ENCODE data around the gene DPH7. TPM values are rescaled to one million over a fixed set of nuclear protein-coding genes. Genes with fewer than 3 reads are reported as not detected.
A peak's percentile ranks its signal among the peaks of the same experiment; 100 is the strongest.

DPH7 gene
- polyA plus RNA-seq, 1 donor from 2014 or later: 145 TPM

- H3K4me3 ChIP-seq (ENCODE audit: low read length): peak overlapping the region; percentile 73
- TF ChIP-seq MXI1 (conservative IDR thresholded peaks at IDR 0.05; ENCODE audit: poor library complexity, severe bottlenecking) (no peak), CTCF (IDR thresholded peaks at IDR 0.05; ENCODE audit: poor library complexity, severe bottlenecking) (no peak), EZH2 (IDR thresholded peaks at IDR 0.05; ENCODE audit: borderline replicate concordance, insufficient read depth, low read length, poor library complexity, severe bottlenecking) (no peak), POLR2AphosphoS5 (IDR thresholded peaks at IDR 0.05) (no peak), RAD21 (conservative IDR thresholded peaks at IDR 0.05) (no peak), SMC3 (conservative IDR thresholded peaks at IDR 0.05; ENCODE audit: poor library complexity) (no peak)
- H3K36me3 ChIP-seq (ENCODE audit: insufficient read depth, low read length): no peaks in the 10 kb centered on the region
- H3K79me2 ChIP-seq (replicated peaks; ENCODE audit: insufficient read depth, low read length): peaks cover 67% of the 10 kb centered on the region
- H3K27me3 ChIP-seq (ENCODE audit: insufficient read depth, low read depth, low read length): no peaks in the 10 kb centered on the region
- no peaks in the 10 kb centered on the region for H3K9me2 ChIP-seq (ENCODE audit: insufficient read depth, low read length)
- H4K20me1 ChIP-seq (ENCODE audit: insufficient read depth): no peaks in the 10 kb centered on the region
- no peaks in the 10 kb centered on the region for H3K9me3 ChIP-seq (ENCODE audit: low read length)
- H3K4me2 ChIP-seq (ENCODE audit: low read length): peak overlapping the region; percentile 87
- peak overlapping the region; percentile 76 for H3K9ac ChIP-seq (ENCODE audit: low read length)
- H3K27ac ChIP-seq (ENCODE audit: low read length): peak overlapping the region; percentile 66
- no peak overlapping the region for H2AFZ ChIP-seq (ENCODE audit: low read depth, low read length)
- H3F3A ChIP-seq (ENCODE audit: insufficient read depth, low read length, poor library complexity, severe bottlenecking): no peaks in the 10 kb centered on the region
These were observed 41.3 kb upstream of the DPH7 start for GRCh38 chr9:137620048-137620405.

GRCh38 chr9:137619240-137620047 lies 40.7 kb upstream of the DPH7 start:
- H3K4me3 ChIP-seq (ENCODE audit: low read length): peak overlapping the region; percentile 73
- peak overlapping the region; percentile 66 for H3K27ac ChIP-seq (ENCODE audit: low read length)
- peak overlapping the region; percentile 76 for H3K9ac ChIP-seq (ENCODE audit: low read length)
- no peaks in the 10 kb centered on the region for H3K9me3 ChIP-seq (ENCODE audit: low read length)
- peaks cover 63% of the 10 kb centered on the region for H3K79me2 ChIP-seq (replicated peaks; ENCODE audit: insufficient read depth, low read length)
- no peaks in the 10 kb centered on the region for H3K36me3 ChIP-seq (ENCODE audit: insufficient read depth, low read length)
- H3K4me2 ChIP-seq (ENCODE audit: low read length): peak overlapping the region; percentile 87
- H3F3A ChIP-seq (ENCODE audit: insufficient read depth, low read length, poor library complexity, severe bottlenecking): no peaks in the 10 kb centered on the region
- no peaks in the 10 kb centered on the region for H3K9me2 ChIP-seq (ENCODE audit: insufficient read depth, low read length)
- no peaks in the 10 kb centered on the region for H4K20me1 ChIP-seq (ENCODE audit: insufficient read depth)
- no peak for TF ChIP-seq RAD21 (conservative IDR thresholded peaks at IDR 0.05)
- TF ChIP-seq TAF1 (IDR thresholded peaks at IDR 0.05; ENCODE audit: low read depth): no peak
- peak; percentile 87 for TF ChIP-seq MXI1 (conservative IDR thresholded peaks at IDR 0.05; ENCODE audit: poor library complexity, severe bottlenecking)
- peak; percentile 29 for TF ChIP-seq SMC3 (conservative IDR thresholded peaks at IDR 0.05; ENCODE audit: poor library complexity)
- peak overlapping the region; percentile 6 for H2AFZ ChIP-seq (ENCODE audit: low read depth, low read length)
- no peaks in the 10 kb centered on the region for H3K27me3 ChIP-seq (ENCODE audit: insufficient read depth, low read depth, low read length)

GRCh38 chr9:137618105-137619067 lies 39.7 kb upstream of the DPH7 start, which contains the start of gene EHMT1:
Gene EHMT1, plus strand, starts transcription at chr9:137619005. Its CDS starts 24 bp downstream, at chr9:137619029.
- H3K9me3 ChIP-seq (ENCODE audit: low read length): no peaks in the 10 kb centered on the region
- H3K79me2 ChIP-seq (replicated peaks; ENCODE audit: insufficient read depth, low read length): peaks cover 53% of the 10 kb centered on the region
- no peaks in the 10 kb centered on the region for H3K27me3 ChIP-seq (ENCODE audit: insufficient read depth, low read depth, low read length)
- H4K20me1 ChIP-seq (ENCODE audit: insufficient read depth): no peaks in the 10 kb centered on the region
- no peaks in the 10 kb centered on the region for H3F3A ChIP-seq (ENCODE audit: insufficient read depth, low read length, poor library complexity, severe bottlenecking)
- no peaks in the 10 kb centered on the region for H3K9me2 ChIP-seq (ENCODE audit: insufficient read depth, low read length)
- TF ChIP-seq CTCF (IDR thresholded peaks at IDR 0.05; ENCODE audit: poor library complexity, severe bottlenecking) (no peak), POLR2AphosphoS5 (IDR thresholded peaks at IDR 0.05) (no peak), RAD21 (conservative IDR thresholded peaks at IDR 0.05) (no peak), REST (IDR thresholded peaks at IDR 0.05; ENCODE audit: borderline replicate concordance) (no peak), SMC3 (conservative IDR thresholded peaks at IDR 0.05; ENCODE audit: poor library complexity) (no peak), EP300 (conservative IDR thresholded peaks at IDR 0.05; ENCODE audit: poor library complexity, severe bottlenecking) (peak; percentile 46), TAF1 (IDR thresholded peaks at IDR 0.05; ENCODE audit: low read depth) (peak; percentile 29), EZH2 (IDR thresholded peaks at IDR 0.05; ENCODE audit: borderline replicate concordance, insufficient read depth, low read length, poor library complexity, severe bottlenecking) (no peak), MXI1 (conservative IDR thresholded peaks at IDR 0.05; ENCODE audit: poor library complexity, severe bottlenecking) (peak; percentile 92)
- peak within 1 kb of the TSS; percentile 87 for H3K4me2 ChIP-seq (ENCODE audit: low read length)
- H3K9ac ChIP-seq (ENCODE audit: low read length): peak within 1 kb of the TSS; percentile 85
- H3K4me3 ChIP-seq (ENCODE audit: low read length): peak within 1 kb of the TSS; percentile 86
- peak within 1 kb of the TSS; percentile 84 for H3K27ac ChIP-seq (ENCODE audit: low read length)
- peak within 1 kb of the TSS; percentile 40 for H2AFZ ChIP-seq (ENCODE audit: low read depth, low read length)
- no peaks in the 10 kb centered on the region for H3K36me3 ChIP-seq (ENCODE audit: insufficient read depth, low read length)

All from neural cell (in vitro differentiated cells).